ENCODE measurements around the gene BLOC1S1.

BLOC1S1 gene

DNA sequence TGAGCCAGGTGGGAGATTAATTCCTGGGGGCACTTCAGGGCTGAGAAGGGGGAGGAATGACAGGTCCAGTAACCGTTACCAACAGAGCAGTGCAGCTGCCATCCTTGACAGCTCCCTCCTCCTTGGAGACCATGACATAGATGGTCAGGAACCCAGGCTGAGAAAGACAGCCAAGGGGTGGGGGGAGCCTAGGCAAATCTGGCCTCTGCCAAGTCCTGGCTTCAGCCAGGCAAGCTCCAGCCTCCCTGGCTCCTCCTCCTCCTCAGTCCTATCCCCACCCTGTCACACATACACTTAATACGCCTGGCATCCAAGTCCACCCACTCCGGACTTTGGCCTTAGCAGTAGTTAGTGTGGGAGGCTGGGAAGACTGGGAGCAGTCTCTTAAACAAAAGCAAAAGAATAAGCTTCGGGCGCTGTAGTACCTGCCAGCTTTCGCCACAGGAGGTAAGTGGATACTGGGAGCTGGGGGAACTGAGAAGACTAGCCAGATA lies 4.3 kb downstream of the BLOC1S1 start, which contains the start of gene RDH5:
TSS of gene RDH5 (plus strand) at position 323 of the 494 bp plus-strand sequence. CDS start 792 bp downstream, outside the sequence.
- in situ Hi-C loops (cut with HindIII; ENCODE audit: low pct_ligation_motif_present, low sequenced_read_pairs): no loop called here
- peak; percentile 47 for DNase-seq
- H3K36me3 ChIP-seq (replicated peaks): peaks cover 24% of the 10 kb centered on the region
- H3K27ac ChIP-seq: peak within 1 kb of the TSS; percentile 29
- TF ChIP-seq, protein P1, sequence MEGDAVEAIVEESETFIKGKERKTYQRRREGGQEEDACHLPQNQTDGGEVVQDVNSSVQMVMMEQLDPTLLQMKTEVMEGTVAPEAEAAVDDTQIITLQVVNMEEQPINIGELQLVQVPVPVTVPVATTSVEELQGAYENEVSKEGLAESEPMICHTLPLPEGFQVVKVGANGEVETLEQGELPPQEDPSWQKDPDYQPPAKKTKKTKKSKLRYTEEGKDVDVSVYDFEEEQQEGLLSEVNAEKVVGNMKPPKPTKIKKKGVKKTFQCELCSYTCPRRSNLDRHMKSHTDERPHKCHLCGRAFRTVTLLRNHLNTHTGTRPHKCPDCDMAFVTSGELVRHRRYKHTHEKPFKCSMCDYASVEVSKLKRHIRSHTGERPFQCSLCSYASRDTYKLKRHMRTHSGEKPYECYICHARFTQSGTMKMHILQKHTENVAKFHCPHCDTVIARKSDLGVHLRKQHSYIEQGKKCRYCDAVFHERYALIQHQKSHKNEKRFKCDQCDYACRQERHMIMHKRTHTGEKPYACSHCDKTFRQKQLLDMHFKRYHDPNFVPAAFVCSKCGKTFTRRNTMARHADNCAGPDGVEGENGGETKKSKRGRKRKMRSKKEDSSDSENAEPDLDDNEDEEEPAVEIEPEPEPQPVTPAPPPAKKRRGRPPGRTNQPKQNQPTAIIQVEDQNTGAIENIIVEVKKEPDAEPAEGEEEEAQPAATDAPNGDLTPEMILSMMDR (IDR thresholded peaks at IDR 0.05; ENCODE audit: low read depth, low read length, missing control alignments): no peak
- H3K4me3 ChIP-seq (ENCODE audit: low read depth, low read length): no peak within 1 kb of the TSS
- H3K27me3 ChIP-seq (replicated peaks): no peaks in the 10 kb centered on the region

DNA sequence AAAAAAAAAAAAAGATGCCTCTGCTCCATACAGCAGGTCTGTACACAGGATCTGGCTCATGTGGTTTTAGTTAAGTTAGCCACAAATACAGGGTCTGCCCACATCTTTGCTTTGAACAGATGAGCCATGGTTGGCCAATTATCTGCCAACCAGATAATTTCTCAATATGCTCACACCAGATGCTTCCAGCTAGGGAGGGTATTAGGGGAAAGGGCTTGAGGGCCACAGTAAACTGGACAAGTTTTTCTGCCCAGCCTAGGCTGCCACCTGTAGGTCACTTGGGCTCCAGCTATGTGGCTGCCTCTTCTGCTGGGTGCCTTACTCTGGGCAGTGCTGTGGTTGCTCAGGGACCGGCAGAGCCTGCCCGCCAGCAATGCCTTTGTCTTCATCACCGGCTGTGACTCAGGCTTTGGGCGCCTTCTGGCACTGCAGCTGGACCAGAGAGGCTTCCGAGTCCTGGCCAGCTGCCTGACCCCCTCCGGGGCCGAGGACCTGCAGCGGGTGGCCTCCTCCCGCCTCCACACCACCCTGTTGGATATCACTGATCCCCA lies 5.1 kb downstream of the BLOC1S1 start:
- TF ChIP-seq, protein P1 (IDR thresholded peaks at IDR 0.05; ENCODE audit: low read depth, low read length, missing control alignments): peak; percentile 74
- in situ Hi-C loops (cut with HindIII; ENCODE audit: low pct_ligation_motif_present, low sequenced_read_pairs): no loop called here
- peaks cover 33% of the 10 kb centered on the region for H3K36me3 ChIP-seq (replicated peaks)
- no peak overlapping the region for H3K4me3 ChIP-seq (ENCODE audit: low read depth, low read length)
- peak; percentile 76 for DNase-seq
- H3K27me3 ChIP-seq (replicated peaks): no peaks in the 10 kb centered on the region
- peak overlapping the region; percentile 11 for H3K27ac ChIP-seq

DNA sequence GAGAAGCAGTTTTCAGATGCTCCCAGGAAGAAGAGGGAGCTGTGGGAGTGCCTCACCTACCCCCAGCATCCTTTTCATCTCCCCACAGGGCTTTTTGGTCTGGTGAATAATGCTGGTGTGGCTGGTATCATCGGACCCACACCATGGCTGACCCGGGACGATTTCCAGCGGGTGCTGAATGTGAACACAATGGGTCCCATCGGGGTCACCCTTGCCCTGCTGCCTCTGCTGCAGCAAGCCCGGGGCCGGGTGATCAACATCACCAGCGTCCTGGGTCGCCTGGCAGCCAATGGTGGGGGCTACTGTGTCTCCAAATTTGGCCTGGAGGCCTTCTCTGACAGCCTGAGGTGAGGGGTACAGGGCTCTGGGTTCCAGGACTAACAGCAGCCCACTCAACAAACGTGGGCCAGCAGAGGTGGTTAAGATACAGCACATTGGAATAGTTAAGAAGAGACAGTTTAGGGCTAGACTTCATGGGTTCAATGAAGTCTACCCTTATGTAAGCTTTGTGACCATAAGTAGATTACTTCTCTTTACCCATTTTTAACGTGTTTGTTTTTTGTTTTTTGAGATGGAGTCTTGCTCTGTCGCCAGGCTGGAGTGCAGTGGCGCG lies 5.9 kb downstream of the BLOC1S1 start:
- Histone ChIP-seq H3K36me3 (replicated peaks) (peaks cover 38% of the 10 kb centered on the region), H3K27ac (no peak overlapping the region), H3K27me3 (replicated peaks) (no peaks in the 10 kb centered on the region), H3K4me3 (ENCODE audit: low read depth, low read length) (no peak overlapping the region)
- in situ Hi-C loops (cut with HindIII; ENCODE audit: low pct_ligation_motif_present, low sequenced_read_pairs): no loop called here
- no peak for DNase-seq
- TF ChIP-seq, protein P1 (IDR thresholded peaks at IDR 0.05; ENCODE audit: low read depth, low read length, missing control alignments): no peak

DNA sequence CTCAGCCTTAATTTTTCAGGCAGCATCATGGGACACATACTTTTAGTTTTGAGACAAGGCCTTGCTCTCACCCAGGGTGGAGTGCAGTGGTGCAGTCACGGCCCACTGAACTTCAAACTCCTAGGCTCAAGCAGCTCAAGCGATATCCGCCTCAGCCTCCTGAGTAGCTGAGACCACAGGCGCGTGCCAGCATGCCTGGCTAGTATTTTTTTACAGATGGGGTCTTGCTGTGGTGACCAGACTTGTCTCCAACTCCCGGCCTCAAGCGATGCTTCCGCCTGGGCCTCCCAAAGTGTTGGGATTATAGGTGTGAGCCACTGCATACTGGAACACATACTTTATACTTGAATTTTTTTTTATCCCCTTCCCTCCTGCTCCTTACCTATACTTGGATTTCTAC lies 7.1 kb downstream of the BLOC1S1 start:
- H3K36me3 ChIP-seq (replicated peaks): peaks cover 44% of the 10 kb centered on the region
- H3K27ac ChIP-seq: no peak overlapping the region
- H3K4me3 ChIP-seq (ENCODE audit: low read depth, low read length): no peak overlapping the region
- in situ Hi-C loops (cut with HindIII; ENCODE audit: low pct_ligation_motif_present, low sequenced_read_pairs): no loop called here
- TF ChIP-seq, protein P1 (IDR thresholded peaks at IDR 0.05; ENCODE audit: low read depth, low read length, missing control alignments): no peak
- no peaks in the 10 kb centered on the region for H3K27me3 ChIP-seq (replicated peaks)
- no peak for DNase-seq

DNA sequence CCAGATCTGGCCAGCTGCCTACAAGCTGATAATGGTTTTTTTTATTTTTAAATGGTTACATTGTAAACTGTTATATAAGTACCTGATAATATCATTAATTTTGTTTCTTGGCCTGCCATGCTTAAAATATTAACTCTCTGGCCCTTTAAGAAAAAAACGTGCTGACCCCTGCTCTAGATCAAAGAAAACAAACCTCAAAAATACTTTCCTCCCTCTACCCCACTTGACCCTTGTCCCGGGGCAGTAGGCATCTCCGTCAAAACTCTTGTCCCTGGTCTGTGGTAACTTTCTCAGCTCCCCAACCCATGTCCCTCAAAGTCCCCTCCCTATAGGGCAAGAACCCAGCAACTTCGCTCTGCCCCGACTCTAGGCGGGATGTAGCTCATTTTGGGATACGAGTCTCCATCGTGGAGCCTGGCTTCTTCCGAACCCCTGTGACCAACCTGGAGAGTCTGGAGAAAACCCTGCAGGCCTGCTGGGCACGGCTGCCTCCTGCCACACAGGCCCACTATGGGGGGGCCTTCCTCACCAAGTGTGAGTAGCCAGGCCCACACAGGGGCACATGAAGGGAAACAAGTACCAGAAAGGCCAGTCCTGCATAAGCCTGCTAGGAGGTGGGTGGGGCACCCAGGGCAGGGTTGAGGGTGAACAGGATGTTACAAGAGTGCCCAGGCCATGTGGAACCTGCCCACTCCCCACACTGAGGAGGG lies 7.8 kb downstream of the BLOC1S1 start:
- in situ Hi-C loops (cut with HindIII; ENCODE audit: low pct_ligation_motif_present, low sequenced_read_pairs): no loop called here
- no peak overlapping the region for H3K27ac ChIP-seq

More for the DNA sequence above, 7.8 kb downstream of the BLOC1S1 start:
- no peaks in the 10 kb centered on the region for H3K27me3 ChIP-seq (replicated peaks)
- H3K4me3 ChIP-seq (ENCODE audit: low read depth, low read length): no peak overlapping the region
- H3K36me3 ChIP-seq (replicated peaks): peaks cover 46% of the 10 kb centered on the region
- no peak for DNase-seq
- TF ChIP-seq, protein P1 (IDR thresholded peaks at IDR 0.05; ENCODE audit: low read depth, low read length, missing control alignments): no peak

Measured in brain microvascular endothelial cell (primary cell).